DMS53 treated with DMSO at 0.1 percent for 48 hours (cell line): ENCODE measurements around the gene RBM7.

Experiments
- DNase-seq: peaks from one replicate; lab custom pipeline; 2025; ENCODE audit not compliant: unreplicated experiment; lab: John Stamatoyannopoulos, UW

The RBM7 gene

GRCh38 chr11:114400216-114400914, at the start of gene RBM7, which contains the start of gene C11orf71:
Gene RBM7 (plus strand): TSS chr11:114400666. CDS start chr11:114400672, 6 bp downstream.
Gene C11orf71 (minus strand): TSS chr11:114400511. CDS start chr11:114400331, 180 bp downstream.
- DNase-seq, result peak; percentile 93

DNA sequence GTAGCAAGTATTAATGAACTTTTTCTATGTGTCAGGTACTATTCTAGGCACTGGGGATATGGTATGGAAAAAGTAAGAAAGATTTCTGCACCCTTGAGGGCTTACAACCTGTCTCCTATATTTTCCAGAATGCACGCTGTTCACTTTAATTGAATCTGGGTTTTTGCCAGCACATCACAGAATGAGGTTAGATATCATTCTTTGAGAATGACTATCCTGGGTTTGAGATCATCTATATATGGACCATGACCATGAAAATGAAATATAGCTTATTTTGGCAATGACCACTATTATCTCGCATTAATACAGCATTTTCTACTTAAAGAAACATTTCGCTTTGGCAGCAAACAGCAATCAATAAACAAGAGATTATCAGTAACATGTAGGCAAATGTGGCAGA, 47.0 kb upstream of the RBM7 start:
- DNase-seq, result no peak

GRCh38 chr11:114354076-114354475, 46.4 kb upstream of the RBM7 start:
- DNase-seq, result no peak

DNA sequence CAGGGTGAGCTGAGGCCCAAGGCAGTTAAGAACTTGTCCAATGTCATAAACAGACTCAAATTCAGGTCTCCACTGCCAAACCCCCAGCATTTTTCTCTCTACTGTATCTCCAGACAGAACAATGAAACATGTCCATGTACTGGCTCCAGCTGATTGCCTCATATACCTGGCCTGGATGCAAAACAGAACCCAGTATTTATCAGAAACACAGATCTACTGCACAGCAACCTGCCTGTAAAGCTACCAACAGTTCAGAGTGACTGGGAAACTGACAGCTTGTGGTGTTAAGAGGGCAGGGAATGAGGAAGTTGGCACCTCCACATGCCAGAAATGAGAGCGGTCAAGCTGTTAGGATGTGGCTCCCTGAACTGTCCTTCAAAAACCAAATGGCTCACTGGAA, 41.8 kb upstream of the RBM7 start:
- no peak for DNase-seq

DNA sequence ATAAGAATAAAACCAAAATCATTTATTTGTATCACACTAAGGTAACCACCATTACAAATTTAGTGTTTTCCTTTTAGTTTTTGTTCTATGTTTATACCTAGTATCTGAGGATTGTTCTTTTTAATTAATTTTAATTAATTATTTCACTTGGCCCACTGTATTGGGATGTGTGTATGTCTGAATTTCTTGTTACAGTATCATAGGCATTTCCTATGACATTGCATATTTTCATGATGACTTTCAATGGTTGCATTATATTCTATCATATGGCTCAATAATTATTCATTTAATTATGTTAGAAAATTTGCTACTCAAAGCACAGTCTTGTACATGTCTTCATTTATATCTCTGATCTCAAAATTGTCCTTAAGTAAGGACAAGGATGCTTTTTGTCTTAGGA, 41.1 kb upstream of the RBM7 start:
- DNase-seq, result no peak

GRCh38 chr11:114362326-114362725, 38.1 kb upstream of the RBM7 start:
- DNase-seq, result no peak

DNA sequence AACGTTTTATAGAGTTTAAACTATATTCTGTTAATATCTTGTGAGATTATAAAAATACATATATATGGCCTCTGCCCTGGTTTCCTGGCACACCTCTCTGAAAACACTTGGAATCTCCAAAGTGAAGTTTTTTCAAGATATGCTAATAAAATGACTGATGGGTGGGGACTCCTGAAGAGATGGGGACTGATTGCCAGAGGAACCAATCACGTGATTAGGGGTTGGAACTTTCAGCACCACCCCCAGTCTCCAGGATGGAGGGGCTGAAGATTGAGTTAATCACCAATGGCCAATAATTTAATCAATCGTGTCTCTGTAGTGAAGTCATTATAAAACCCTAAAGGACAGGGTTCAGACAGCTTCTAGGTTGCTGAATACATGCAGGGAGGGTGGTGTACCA, 37.5 kb upstream of the RBM7 start:
- DNase-seq, result no peak

- no peak for DNase-seq
These were observed 33.9 kb upstream of the RBM7 start for GRCh38 chr11:114366331-114367243.

GRCh38 chr11:114367244-114367957, 33.1 kb upstream of the RBM7 start:
- DNase-seq, result no peak

DNA sequence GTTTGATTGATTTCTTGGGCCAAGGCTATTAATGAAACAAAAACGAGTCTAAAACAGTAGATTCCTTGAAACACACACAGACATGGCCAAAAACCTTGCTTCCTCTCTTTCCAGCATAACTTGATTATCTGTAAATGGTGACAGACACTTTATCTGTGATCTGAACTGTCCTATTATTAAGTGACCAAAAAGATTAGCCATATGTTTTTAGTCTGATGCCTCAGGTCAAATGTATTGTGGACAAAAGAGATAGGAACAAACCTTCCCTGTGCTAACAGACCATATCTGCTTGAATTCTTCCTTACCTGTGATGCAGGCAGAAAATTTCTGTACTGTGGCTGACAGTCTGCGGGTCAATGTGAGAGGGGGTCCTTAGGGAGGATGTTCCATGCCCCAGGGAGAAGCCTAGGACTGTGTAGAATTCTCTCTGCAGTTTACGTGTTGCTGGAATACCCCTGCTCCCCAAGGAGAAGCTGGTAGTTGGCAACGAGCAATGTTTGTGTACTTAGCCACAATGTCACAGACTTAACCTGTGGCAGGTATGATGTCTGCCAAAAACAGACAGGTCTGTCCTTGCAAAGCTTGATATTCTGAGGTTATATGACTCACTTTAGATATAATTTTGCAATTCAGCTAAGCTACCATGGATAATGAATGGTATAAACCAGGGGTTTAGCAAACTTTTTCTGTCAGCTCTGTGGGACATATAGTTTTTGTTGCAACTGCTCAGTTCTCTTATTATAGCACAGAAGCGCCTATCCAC, 31.4 kb upstream of the RBM7 start:
- DNase-seq, result no peak

DNA sequence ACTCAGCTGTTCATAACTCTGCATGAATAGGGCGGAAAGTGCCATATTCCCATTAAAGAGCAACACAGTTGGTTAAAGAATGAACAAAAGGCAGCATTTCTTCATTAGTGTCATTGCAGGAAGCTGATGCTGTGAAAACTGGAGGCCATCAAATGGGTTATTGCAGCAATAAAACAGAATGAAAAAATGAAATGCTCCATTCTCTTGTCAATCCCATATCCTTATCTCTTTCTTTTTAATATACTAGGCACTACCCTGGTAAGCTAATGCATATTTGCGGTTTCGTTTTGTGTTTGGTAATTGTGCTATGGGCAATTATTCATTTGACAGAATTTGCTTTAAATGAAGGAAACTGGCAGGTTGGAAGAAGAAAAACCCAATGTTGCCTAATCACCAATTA, 25.4 kb upstream of the RBM7 start:
- DNase-seq, result no peak

DNA sequence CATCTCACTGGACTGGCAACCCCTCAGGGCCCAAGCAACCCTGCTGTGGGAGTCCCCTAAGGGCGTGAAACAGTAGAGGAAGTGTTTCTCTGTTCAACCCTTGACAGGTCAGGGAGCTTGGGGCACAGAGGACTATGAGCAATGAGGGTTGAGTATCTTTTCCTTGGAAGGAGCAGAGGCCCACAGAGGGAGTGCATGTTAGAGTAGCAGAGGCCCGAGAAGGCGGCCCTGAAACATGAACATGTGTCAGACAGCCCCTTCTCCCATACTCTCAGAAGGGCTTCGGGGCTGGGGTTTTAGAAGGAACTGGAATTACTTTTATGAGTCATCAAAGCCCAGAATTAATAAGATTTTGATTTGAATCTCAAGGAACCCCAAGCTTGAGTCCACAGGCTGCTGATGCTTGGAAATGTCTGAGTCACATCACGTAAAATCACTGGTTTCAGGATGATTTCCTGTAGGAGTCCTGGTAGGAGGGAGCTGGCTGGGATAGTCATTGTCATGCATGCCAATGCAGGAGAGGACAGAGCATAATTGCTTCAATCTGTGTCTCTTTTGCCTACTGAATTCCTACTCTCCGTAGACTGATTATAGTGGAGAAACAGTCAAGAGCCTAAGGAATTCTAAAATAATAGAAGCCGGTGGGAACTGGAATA, 22.7 kb upstream of the RBM7 start:
- DNase-seq, result no peak

GRCh38 chr11:114379394-114380069, 20.9 kb upstream of the RBM7 start:
- no peak for DNase-seq

DNA sequence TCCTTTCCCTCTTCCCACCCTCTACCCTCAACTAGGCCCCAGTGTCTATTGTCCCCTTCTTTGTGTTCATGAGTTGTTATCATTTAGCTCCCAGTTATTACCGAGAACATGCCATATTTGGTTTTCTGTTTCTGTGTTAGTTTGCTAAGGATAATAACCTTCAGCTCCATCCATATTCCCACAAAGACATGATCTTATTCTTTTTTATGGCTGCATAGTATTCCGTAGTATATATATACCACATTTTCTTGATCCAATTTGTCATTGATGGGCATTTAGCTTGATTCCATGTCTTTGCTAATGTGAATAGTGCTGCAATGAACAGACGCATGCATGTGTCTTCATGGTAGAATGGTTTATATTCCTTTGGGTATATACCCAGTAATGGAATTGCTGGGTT, 18.0 kb upstream of the RBM7 start:
- DNase-seq, result no peak

- no peak for DNase-seq
These were observed 16.0 kb upstream of the RBM7 start for GRCh38 chr11:114384487-114384886.

DNA sequence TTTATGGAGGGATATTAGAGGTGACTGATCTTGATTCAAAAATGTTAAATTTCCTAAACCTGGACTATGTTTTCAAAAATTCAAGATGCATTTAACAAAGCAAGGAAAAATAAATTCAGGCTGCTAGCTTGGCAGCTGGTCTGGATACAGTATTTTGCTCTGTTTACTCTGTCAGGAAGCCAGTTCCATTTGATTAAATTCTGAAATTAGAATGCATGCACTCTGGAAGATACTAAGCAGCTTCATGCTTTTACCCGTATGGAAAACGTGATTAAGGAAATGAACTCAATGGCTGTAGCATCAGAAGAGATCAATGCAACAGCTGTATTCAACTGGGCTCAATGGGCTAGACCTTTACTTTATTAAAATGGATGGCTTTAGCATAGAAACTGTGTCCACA, 14.3 kb upstream of the RBM7 start:
- DNase-seq, result no peak

DNA sequence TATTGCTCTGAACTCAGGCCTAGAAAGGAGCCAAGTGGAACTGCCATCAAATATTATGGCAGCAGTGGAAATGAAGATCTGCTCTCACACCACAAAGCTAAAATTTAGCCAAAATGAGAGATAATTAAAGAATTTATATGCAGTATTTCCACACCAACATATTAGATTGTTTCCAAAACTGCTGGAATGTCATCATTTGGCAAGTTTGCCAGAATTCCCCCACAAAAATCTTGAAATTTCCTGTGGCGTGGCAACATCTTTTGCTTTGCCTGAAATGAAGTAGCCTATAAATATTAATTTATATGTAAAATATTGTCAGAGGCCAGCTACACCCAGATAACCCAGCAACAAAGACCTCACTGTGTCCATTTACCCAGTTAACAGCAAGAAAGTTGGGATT, 13.9 kb upstream of the RBM7 start:
- DNase-seq, result no peak

DNA sequence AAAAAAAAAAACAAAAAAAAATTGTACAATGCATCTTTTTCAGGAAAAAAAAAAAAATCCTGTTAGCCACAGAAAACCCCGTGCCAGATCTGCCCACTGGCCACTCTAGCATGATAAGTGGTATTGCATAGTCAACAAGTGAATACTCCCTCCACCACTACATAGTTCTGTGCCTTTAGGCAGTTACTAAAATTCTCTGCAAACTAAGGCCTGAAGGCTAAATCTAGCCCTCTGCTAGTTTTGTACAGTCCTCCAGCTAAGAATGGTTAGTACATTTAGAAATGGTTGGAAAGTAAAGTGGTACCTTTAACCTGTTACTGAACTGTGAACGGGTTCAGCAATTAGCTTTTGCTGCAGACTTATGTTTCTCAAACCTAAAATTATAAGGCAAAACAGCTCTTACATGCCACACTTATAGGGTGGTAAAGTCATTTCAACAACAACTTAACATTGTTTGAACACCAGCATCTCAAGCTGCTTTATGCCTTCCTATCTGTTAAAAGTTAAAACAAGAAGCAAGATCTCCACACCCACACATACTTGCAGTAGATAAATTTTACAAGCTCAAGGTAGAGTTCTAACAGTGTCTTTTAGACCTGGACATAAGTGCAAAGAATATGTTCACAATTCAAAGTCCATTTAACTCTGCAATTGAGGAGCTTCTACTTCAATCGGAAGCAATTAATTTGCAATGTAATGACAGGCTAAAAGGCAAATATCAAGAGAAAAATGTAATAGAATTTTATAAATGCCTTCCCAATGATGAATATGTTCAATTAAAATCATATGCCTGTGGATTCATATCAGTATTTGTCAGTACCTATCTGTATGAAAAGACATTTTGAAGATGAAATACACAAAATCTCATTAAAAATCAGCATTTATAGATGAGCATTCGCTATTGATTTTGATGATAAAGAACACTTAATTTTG, 7.5 kb upstream of the RBM7 start:
- no peak for DNase-seq

DNA sequence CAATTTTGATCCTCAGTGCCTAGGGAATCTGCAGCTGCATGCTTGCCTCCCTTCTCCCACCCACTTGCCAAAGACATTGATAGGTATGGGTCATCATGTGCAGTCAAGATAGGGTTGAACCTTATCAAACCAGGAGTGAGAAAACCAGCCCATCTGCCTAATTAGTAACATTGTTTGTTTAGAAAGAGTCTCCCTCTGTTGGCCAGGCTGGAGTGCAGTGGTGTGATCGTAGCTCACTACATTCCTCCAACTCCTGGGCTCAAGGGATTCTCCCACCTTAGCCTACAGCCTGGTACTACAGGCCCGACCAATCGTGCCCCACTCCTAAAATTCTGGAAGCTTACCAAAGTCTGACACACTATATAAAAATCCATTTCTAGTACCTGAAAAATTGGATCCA, 4.7 kb upstream of the RBM7 start:
- no peak for DNase-seq
